GM21528 (cell line): ENCODE measurements around the gene ERRFI1.

ENCODE experiments used
- ATAC-seq: cut with Tn5 transposase; IDR thresholded peaks from one replicate; pipeline ENCODE4 v1.9.1; 2021; ENCODE audit warnings: mild to moderate bottlenecking, moderate library complexity; ENCODE audit not compliant: unreplicated experiment, low FRiP score

Gene ERRFI1

GRCh38 chr1:8021676-8022266 lies 4.3 kb downstream of the ERRFI1 start:
- ATAC-seq = no peak

- no peak for ATAC-seq
Observed at GRCh38 chr1:8020032-8020431, 6.1 kb downstream of the ERRFI1 start.

DNA sequence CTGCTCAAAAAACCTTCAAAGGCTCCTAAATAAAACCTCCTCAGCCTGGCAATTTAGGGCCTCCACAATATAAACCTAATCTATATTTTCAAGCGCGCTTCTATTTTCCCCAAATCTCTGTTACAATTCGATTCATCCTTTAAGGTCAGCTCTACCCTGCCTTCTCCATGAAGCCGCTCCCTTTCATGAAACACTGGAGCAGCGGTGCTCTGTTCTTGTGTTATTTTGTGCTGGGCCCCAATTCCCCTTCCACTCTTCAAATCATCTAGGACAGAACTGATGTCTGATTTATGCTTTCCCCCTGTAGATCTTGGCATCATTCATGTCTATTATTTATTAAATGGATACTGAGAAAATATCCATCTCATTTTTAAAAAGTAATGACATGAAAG lies 6.9 kb downstream of the ERRFI1 start:
- no peak for ATAC-seq

DNA sequence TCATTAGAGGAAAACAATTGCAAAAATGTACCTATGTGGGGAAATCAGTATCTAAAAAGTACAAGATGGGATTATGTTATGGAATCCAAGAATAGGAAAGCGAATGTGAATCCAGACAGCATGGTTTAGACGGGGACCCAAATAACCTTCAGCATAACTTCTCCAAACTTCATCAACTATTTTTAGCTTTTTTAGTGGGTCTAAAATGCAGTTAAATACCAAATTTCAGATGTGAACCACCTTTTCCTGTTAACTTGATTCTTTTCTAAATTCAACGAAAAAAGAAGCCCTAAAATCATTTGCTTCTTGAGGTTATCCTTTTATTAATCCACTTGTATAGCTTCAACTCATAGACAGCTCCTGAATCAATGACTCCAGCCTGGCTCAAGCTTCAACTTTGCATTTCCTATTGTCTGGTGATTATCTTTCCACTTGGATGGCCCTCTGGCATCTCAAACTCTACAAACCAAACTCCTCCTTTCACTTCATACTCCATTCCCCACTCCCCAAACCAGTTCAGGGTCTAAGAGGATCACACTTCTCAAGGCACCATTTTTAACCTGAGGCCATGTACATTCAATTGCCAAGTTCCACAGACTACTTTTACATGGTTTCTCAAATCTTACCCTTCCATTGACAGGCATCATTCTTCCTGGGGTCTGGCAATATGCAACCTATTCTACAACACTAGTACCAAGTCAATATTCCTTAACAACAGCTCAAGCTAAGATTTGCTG lies 7.4 kb downstream of the ERRFI1 start:
- ATAC-seq = no peak

- no peak for ATAC-seq
Observed at GRCh38 chr1:8017495-8018197, 8.5 kb downstream of the ERRFI1 start.

DNA sequence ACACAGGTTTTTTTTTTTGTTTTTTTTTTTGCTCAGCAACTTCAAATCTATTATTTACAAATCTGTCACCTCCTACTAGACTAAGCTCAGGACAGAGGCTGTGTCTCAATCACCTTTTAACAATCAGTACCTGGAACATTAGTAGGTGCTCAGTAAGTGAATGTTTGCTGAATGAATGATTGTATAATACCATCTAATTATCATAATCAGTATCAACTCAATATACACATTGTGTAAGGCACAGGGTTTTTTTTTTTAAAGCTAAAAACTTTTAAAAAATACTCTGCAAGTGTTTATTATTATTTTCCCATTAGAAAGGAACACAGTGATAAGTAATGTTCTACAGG lies 9.2 kb downstream of the ERRFI1 start:
- ATAC-seq = no peak

- no peak for ATAC-seq
Observed at GRCh38 chr1:8016210-8016894, 9.8 kb downstream of the ERRFI1 start.

DNA sequence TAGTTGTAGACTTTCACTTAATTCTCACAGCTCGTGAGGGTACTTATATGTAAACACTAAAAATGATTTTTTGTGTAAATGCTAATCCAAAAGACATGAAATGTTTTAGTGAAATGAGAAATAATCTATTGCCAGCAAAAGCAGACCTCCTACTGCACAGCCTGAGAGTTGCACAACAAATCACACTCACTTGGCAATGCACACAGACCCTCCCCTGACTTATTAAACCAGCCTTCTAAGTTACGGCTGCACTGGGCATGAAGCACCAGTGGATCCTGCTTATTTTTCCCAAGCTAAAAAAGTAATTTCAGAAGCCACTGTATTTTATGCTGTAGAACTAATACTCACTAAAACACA lies 10.3 kb downstream of the ERRFI1 start:
- ATAC-seq = no peak

DNA sequence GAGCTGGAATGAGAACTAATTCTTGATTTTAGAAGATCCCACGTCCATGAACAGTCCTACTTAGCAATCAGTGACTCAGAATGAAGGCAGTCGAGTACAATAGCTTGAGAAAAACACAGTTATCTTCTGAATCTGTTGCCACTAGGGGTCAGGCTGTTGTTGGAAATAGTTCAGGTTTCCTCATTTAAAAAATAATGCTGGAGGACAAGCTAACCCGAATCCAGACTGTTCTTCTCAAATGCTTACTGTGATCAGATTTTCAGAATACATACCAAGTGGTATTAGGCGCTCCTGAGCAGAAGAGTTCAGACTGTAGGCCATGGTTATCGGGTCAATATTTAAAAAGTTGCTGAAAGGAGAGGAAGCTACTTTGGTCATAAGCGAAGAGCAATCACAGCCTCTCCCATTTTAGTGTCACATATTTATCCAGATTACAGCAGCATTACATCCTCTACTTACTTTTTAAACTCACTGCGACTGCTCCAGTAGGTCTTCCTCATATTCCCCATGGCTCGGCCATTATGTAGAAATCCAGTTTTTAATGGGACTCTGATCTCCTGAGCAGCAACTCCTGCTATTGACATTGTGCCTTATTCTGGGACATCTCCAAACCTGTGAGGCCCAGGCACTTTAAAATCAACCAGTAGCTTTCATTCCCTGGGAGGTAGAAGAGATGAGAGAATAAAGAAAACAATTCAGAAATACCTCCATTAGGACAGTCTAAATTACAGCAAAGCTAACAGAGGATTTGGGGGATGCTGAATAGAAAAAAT lies 10.9 kb downstream of the ERRFI1 start:
- ATAC-seq = no peak

DNA sequence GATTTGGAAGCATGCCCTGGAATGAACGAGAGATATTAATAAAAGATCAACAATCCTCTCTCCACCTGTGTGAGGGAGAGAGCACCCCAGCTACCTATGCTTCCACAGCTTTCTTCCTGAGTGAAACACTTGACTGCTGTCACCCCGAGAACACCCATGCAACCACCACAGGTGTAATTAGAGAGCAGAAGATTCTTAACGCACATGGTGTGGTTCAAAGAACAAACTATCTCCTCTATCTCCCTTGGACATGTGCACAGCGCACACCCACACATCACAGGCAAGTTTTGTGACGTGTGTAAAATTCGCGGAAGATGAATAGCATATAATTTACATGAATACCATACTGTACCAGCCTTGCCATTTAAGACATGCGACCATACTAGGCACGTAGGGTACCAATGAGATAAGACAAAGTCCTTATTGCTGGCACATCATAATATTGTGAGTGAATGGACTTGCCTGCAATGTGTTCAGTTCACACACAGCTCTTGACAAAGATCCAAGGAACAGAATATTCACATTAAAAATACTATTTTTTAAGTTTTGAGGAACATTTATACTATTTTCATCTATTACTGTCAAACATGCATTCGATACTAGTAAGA lies 11.6 kb downstream of the ERRFI1 start:
- ATAC-seq = no peak

- no peak for ATAC-seq
Observed at GRCh38 chr1:8013800-8014199, 12.3 kb downstream of the ERRFI1 start.

- no peak for ATAC-seq
Observed at GRCh38 chr1:8013399-8013798, 12.7 kb downstream of the ERRFI1 start.

DNA sequence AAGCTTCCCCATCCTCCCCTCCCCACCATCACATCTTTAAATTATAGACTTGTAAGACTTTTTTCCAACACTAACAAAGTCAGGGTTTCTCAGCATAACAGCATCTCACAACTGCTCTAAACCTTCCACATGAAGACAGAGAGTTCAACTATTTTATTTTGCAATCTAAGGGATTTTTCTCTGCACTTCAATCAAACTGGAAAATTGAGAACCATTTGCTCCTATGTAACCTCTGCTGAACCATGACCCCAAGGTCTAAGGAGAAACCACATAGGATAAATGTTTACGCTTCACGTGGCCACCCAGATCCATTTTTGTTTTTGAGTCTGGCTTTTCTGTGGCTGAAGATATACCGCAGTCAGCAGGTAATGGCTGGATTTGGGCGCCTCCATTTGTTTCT lies 13.2 kb downstream of the ERRFI1 start:
- no peak for ATAC-seq

DNA sequence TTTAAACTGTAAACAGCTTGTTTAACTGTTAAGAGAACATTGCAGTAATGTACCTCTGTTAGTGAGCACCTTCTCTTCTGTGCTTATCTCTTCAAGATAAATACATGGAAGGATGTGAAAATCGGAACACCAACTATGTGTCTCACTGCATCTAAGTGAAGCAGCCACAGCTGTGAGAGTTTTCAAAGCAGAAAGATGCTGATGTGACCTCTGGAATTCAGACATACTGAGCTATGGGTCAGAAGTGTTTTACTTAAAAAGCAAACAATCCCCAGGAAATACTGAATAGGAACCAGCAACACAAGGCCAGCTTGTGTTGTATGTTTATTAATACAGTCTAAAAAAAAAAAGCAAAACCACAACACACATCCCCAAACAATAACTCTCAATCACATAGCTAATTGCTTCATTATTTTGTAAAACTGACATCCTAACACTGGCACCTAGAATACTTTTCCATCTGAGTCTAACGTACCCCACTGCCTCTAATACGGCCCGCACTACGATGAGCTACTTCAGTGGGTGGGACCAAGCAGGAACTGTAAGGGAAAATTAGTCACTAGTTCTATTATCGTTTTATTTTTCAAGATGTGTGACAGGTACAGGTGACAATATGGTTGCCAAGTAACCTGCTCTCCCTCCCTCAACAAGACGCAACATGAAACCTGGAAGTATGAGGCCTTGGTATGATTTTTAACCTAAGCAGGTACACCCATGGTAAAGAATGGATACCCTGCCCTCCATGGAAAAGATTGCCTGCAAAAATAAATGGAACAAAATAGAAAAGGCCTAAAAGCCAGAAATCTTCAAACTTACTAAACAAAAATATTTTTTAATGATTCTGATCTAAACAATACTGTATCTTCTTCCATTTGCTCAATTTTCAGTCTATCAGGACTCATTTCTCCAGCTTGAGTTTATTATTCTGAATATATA lies 13.9 kb downstream of the ERRFI1 start:
- ATAC-seq = no peak

DNA sequence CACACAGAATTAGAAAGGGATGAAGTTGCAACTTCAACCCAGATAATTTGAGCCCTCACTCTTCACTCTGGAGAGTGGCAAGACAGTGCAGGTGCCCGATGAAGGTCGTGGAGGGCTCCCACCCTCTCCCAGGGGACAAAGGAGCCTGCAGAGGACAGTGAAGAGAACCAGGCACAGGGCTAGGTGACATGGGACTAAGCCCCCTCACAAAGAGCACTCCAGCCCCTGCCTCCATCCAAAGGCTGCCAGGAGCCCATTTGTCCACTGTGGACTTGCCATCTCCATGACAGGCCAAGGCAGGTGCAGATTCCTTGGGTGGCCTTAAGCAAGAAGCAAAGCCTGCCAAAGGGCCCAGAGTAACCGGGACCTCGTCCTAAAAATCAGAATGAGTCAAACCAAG lies 15.1 kb downstream of the ERRFI1 start:
- ATAC-seq = no peak

- ATAC-seq = no peak
Observed at GRCh38 chr1:8010080-8010664, 15.9 kb downstream of the ERRFI1 start.

DNA sequence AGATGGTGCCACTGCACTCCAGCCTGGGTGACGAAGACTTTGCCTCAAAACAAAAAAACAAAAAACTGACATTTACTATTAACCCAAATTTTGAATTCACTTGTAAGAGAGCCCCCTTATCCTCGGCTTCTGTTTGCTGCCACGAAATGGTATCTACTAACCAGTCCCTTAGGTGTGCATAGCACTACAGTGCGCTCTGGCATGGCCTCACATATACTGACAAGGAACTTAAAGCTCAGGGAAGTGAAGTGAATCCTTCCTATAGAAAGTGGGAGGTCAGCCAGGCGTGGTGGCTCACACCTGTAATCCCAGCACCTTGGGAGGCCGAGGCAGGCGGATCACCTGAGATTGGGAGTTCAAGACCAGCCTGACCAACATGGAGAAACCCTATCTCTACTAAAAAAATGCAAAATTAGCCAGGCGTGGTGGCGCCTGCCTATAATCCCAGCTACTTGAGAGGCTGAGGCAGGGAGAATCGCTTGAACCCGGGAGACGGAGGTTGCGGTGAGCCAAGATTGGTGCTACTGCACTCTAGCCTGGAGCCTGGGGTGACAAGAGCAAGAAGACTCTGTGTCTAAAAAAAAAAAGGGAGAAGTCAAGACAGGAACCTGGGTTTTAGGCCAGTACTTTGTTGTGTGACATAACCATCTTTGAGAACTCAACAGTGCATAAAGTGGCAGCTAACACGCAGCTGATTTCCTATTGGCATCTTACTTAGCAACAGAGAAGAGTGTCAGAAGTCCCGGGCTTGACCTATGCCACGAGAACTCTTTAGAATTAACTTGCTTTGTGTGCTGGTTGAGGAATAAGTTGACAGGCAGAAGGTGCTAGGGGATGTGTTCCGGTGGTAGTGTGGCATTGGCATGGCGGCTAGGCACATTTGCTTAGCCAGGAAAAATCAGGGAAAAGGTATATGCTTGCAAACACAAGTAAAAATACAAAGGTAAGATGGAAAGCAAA lies 16.8 kb downstream of the ERRFI1 start:
- ATAC-seq = no peak
